Peyer's patch (tissue), 4 donors: ENCODE results near the gene C15orf39. TPM values are rescaled to one million over a fixed set of nuclear protein-coding genes. Genes with fewer than 3 reads are reported as not detected.

Experiments used
- DNase-seq, 3 donors: peaks; one replicate each; pipeline ENCODE4 v3.0.0-alpha.2; 2017 to 2019
- H3K27ac ChIP-seq, 4 donors: fragments of 200-600 bp; sonication (generic); one replicate each; pipeline ENCODE4 v1.5.1; 2016 to 2019
- H3K27me3 ChIP-seq, 2 donors: fragments of 200-600 bp; sonication (generic); one replicate each; pipeline ENCODE4 v1.5.1; 2019
- H3K36me3 ChIP-seq, 3 donors: fragments of 200-600 bp; sonication (generic); one replicate each; pipeline ENCODE4 v1.5.1; 2016 to 2019
- H3K4me1 ChIP-seq, 4 donors: fragments of 200-600 bp; sonication (generic); one replicate each; pipeline ENCODE4 v1.5.1; 2016 to 2019
- H3K4me3 ChIP-seq, 4 donors: fragments of 200-600 bp; sonication (generic); 1 replicate in 3 of 4; 2 replicates in 1 of 4; pipeline ENCODE4 v1.5.1; 2016 to 2019; ENCODE audit warnings: mild to moderate bottlenecking in 1 of 4
- H3K9me3 ChIP-seq, 4 donors: fragments of 200-600 bp; sonication (generic); one replicate each; pipeline ENCODE4 v1.5.1; 2016 to 2019; ENCODE audit warnings: mild to moderate bottlenecking in 1 of 4
- POLR2A ChIP-seq, 2 donors: fragments of 450-650 bp; IDR thresholded peaks; one replicate each; pipeline ENCODE4 v1.5.1; 2017; ENCODE audit warnings: antibody characterized with exemption in 2 of 2, mild to moderate bottlenecking in 2 of 2, moderate library complexity in 2 of 2
- total RNA-seq, 4 donors: library from RNA; depleted of rRNA; stranded (reverse); fragments of >200 nt; gene quantifications; one replicate each; pipeline ENCODE4 v1.1.0, GENCODE V29; 2016
- TF ChIP-seq, protein P1 (sequence below), 6 experiments: fragments of 450-650 bp in 4 of 6; fragments of 200-600 bp in 2 of 6; sonication (generic) in 1 of 6; IDR thresholded peaks; one replicate each; pipeline ENCODE4 v1.5.1; 2017 to 2019; ENCODE audit warnings: antibody characterized with exemption in 6 of 6, mild to moderate bottlenecking in 3 of 6, moderate library complexity in 1 of 6

The C15orf39 gene
- total RNA-seq, 4 donors from 2014 or later, result 13.1 to 31.9 (median 26.7) TPM

DNA sequence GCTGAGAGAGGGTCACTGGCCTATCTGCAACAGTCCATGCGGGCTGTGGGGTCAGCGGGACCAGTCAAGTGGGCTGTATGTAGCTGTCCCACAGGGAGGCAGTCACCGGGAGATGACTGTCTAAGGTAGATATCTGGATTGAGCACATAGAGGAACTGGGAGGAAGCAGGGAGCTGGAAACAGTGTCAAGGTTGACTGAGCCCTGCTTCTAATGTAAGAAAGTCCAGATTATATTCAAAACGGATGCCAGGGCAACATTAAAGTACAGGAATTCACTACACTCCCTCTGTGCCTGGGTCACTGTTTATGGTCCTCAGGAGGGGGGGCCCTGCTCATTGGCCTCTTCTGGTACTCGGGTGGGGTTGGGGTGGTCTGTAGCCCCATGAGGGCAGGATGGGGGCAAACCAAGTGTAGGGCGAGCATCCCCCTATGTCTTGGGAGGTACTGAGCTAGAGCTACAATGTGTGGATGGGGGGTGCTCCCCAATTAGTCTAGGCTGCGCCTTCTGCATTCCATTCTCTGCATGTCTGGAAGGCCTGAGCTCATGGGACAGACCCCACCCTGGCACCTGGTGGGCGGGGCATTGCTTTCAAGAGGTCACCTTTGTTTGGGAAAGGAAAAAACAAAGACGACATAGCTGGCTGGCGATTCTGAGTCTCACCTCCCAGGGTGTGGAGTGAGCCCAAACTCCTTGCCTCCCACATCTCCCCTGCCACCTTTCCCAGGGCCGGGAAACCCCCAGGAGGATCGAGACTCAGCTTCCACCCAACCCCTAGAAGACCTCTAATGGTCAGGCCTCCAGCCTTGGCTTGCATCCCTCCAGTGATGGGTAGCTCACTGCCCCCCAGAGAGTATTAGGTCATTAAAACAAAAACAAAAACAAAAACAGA lies 45.1 kb upstream of the C15orf39 start:
- no peak for TF ChIP-seq POLR2A (IDR thresholded peaks at IDR 0.05)
- TF ChIP-seq, protein P1, sequence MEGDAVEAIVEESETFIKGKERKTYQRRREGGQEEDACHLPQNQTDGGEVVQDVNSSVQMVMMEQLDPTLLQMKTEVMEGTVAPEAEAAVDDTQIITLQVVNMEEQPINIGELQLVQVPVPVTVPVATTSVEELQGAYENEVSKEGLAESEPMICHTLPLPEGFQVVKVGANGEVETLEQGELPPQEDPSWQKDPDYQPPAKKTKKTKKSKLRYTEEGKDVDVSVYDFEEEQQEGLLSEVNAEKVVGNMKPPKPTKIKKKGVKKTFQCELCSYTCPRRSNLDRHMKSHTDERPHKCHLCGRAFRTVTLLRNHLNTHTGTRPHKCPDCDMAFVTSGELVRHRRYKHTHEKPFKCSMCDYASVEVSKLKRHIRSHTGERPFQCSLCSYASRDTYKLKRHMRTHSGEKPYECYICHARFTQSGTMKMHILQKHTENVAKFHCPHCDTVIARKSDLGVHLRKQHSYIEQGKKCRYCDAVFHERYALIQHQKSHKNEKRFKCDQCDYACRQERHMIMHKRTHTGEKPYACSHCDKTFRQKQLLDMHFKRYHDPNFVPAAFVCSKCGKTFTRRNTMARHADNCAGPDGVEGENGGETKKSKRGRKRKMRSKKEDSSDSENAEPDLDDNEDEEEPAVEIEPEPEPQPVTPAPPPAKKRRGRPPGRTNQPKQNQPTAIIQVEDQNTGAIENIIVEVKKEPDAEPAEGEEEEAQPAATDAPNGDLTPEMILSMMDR (IDR thresholded peaks at IDR 0.05), result no peak
- peak in 1 of 3 donors; percentile 32 for DNase-seq
- Histone ChIP-seq H3K36me3 (no peaks in the 10 kb centered on the region), H3K27ac (no peak overlapping the region), H3K9me3 (no peaks in the 10 kb centered on the region), H3K4me1 (peaks cover 0 to 5% (median 0%) of the 10 kb centered on the region in 4 donors), H3K27me3 (no peaks in the 10 kb centered on the region), H3K4me3 (no peak overlapping the region)

DNA sequence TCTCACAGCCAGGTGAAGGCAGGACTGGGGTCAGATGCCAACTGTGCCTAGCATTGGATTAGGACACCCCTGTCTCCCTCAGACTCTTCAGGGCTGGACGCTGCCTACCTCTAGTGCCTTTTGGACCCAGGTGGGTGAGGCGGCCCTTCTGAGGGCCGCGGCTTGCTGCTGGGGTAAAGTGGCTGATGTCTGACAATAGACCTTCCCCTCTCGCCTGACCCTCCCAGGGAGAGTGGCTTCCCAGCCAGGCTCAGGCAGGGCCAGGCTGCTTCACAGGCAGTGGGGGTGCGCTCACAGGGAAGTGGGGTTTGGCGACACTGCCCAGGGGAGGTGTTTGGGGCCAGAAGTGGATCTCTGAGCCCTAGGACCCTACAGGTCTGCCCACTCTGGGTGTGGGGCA lies 43.3 kb upstream of the C15orf39 start:
- DNase-seq, result peak in 1 of 3 donors; percentile 24
- Histone ChIP-seq H3K27me3 (no peaks in the 10 kb centered on the region), H3K9me3 (no peaks in the 10 kb centered on the region), H3K27ac (no peak overlapping the region), H3K4me1 (peaks cover 0 to 2% (median 0%) of the 10 kb centered on the region in 4 donors), H3K36me3 (no peaks in the 10 kb centered on the region), H3K4me3 (no peak overlapping the region)
- no peak for TF ChIP-seq POLR2A (IDR thresholded peaks at IDR 0.05)
- TF ChIP-seq, protein P1 (IDR thresholded peaks at IDR 0.05), result no peak

DNA sequence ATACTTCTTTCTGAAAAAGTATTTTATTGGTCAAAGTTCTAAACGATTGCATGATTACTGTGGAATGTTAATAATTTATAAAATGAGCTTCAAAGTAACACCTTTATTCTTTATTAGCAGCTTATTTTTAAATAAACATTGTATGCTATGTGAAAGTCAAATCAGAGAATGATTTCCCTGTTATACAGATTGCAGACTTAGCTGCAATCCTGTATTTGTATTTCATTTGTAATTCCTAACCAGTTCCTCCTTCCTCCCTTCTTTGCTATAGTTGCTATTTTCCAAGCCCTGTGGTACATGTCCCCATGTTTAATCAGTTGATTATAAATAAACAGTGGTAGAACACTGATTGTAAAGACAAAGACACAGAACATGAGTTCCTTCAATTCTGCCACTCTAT lies 42.4 kb upstream of the C15orf39 start:
- no peaks in the 10 kb centered on the region for H3K36me3 ChIP-seq
- DNase-seq, result no peak
- H3K27ac ChIP-seq, result no peak overlapping the region
- H3K4me3 ChIP-seq, result no peak overlapping the region
- no peaks in the 10 kb centered on the region for H3K9me3 ChIP-seq
- no peaks in the 10 kb centered on the region for H3K4me1 ChIP-seq
- H3K27me3 ChIP-seq, result no peaks in the 10 kb centered on the region
- TF ChIP-seq POLR2A (IDR thresholded peaks at IDR 0.05), result no peak
- TF ChIP-seq, protein P1 (IDR thresholded peaks at IDR 0.05), result no peak

DNA sequence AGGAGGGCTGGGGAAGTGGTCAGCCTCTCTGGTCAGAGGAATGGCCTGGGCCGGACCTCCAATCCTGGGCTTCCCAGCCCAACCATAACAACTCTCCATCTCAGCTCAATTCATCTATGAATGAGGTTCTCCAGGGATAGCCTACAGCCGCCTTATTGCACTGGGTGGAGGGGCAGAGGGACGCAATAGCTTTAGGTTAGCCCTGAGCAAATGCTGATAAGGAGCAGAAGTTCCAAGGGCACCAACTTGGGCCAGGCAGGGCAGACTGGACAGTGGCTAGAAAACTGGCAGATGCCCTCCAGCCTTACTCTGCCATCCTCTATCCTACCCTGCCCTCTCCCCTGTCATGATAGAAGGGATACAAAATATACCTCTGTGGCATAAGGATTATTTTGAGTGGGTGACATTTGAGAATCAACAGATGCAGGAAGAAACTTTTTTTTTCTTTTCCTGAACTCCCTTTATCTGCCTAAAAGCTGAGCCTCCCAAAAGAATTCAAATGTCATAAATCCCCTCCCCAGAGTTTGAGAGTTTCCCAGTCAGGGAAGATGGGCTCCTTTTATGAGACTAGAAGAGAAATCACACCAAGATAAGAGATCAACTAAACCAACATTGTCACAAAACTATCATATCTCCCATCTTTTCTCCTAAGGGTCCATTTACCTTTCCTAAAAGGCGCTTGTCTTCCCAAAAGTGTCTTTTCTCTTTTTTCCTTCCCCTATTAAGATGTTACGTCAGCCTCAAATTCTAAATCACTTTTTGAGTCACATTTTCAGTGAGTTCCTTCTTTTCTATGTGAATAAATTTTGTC lies 40.4 kb upstream of the C15orf39 start:
- no peaks in the 10 kb centered on the region for H3K4me1 ChIP-seq
- no peak overlapping the region for H3K27ac ChIP-seq
- H3K36me3 ChIP-seq, result no peaks in the 10 kb centered on the region
- no peaks in the 10 kb centered on the region for H3K27me3 ChIP-seq
- TF ChIP-seq POLR2A (IDR thresholded peaks at IDR 0.05), result no peak
- TF ChIP-seq, protein P1 (IDR thresholded peaks at IDR 0.05), result no peak
- no peaks in the 10 kb centered on the region for H3K9me3 ChIP-seq
- H3K4me3 ChIP-seq, result no peak overlapping the region
- peak in 1 of 3 donors; percentile 23 for DNase-seq

DNA sequence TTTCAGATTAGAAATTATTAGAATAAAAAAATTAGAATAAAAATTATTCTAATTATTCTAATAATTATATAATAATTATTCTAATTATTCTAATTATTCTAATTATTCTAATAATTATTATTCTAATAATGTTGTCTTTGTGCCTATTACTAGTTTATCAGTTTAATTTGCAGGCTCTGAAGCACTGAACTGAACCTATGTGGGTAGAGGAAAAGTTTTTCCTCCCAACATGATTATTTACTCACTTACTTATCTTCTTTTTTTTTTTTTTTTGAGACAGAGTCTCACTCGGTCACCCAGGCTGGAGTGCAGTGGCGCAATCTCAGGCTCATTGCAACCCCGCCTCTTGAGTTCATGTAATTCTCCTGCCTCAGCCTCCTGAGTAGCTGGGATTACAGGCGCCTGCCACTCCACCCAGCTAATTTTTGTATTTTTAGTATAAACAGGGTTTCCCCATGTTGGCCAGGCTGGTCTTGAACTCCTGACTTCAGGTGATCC lies 39.7 kb upstream of the C15orf39 start:
- H3K27ac ChIP-seq, result no peak overlapping the region
- DNase-seq, result peak in 1 of 3 donors; percentile 47
- TF ChIP-seq POLR2A (IDR thresholded peaks at IDR 0.05), result no peak
- TF ChIP-seq, protein P1 (IDR thresholded peaks at IDR 0.05), result no peak

More for the DNA sequence above, 39.7 kb upstream of the C15orf39 start:
- H3K4me3 ChIP-seq, result no peak overlapping the region
- H3K27me3 ChIP-seq, result no peaks in the 10 kb centered on the region
- no peaks in the 10 kb centered on the region for H3K9me3 ChIP-seq
- no peaks in the 10 kb centered on the region for H3K36me3 ChIP-seq
- H3K4me1 ChIP-seq, result no peaks in the 10 kb centered on the region
